Activated CD8-positive, alpha-beta T cell treated with anti-CD3 and anti-CD28 coated beads for 36 hours (primary cell): Measurements from ENCODE around the gene PCP2. TPM values are rescaled to one million over a fixed set of nuclear protein-coding genes. Genes with fewer than 3 reads are reported as not detected.

Experiments used
- ATAC-seq: fragments of 200-7000 bp; cut with Tn5 transposase; one replicate; pipeline ENCODE4 v1.10.0; 2021; ENCODE audit warnings: mild to moderate bottlenecking, moderate library complexity
- CTCF ChIA-PET: fragments of 350-600 bp; sonication (Branson Sonifier 250); formaldehyde crosslinking; loops from one replicate; lab custom pipeline; 2021; ENCODE audit warnings: antibody characterized with exemption; lab: Charles Lee
- POLR2A ChIA-PET: fragments of 350-600 bp; sonication (Branson Sonifier 250); formaldehyde crosslinking; loops from one replicate; lab custom pipeline; 2021; ENCODE audit warnings: antibody characterized with exemption; lab: Charles Lee
- DNase-seq: peaks from one replicate; pipeline ENCODE4 v3.0.0-alpha.2; 2020
- H3K27ac Mint-ChIP-seq: one replicate; pipeline ENCODE4 v1.8.0; 2021; ENCODE audit warnings: mild to moderate bottlenecking, mixed read lengths
- H3K27me3 Mint-ChIP-seq: one replicate; pipeline ENCODE4 v1.8.0; 2021; ENCODE audit warnings: mixed read lengths
- H3K36me3 Mint-ChIP-seq: one replicate; pipeline ENCODE4 v1.8.0; 2021; ENCODE audit warnings: low read depth, mixed read lengths
- H3K4me1 Mint-ChIP-seq: one replicate; pipeline ENCODE4 v1.8.0; 2021; ENCODE audit warnings: low read depth, mixed read lengths
- H3K4me3 Mint-ChIP-seq: one replicate; pipeline ENCODE4 v1.8.0; 2021; ENCODE audit warnings: mild to moderate bottlenecking, moderate library complexity, mixed read lengths
- H3K9me3 Mint-ChIP-seq: one replicate; pipeline ENCODE4 v1.8.0; 2021; ENCODE audit warnings: mixed read lengths
- intact Hi-C: fragments of 100-400 bp; cut with micrococcal nuclease; formaldehyde crosslinking; loops from one replicate; pipeline ENCODE4 v1.10.0; 2022
- total RNA-seq, 2 experiments: library from RNA; stranded (reverse); gene quantifications; one replicate each; pipeline ENCODE4 v1.2.3, GENCODE V29; 2021
- TF ChIP-seq, protein P1 (sequence below): fragments of 200-600 bp; IDR thresholded peaks from one replicate; pipeline ENCODE4 v1.8.0; 2022; ENCODE audit warnings: antibody characterized with exemption, mild to moderate bottlenecking

Gene PCP2
- total RNA-seq, 2 experiments from 2014 or later: 4.0 to 4.8 TPM

- ATAC-seq (no peak), DNase-seq (no peak)
- H3K4me3 Mint-ChIP-seq: no peak overlapping the region
- no peaks in the 10 kb centered on the region for H3K4me1 Mint-ChIP-seq
- H3K27me3 Mint-ChIP-seq: no peaks in the 10 kb centered on the region
- ChIA-PET CTCF (no interaction called here), POLR2A (no interaction called here)
- H3K36me3 Mint-ChIP-seq: peaks cover 6% of the 10 kb centered on the region
- TF ChIP-seq, protein P1, sequence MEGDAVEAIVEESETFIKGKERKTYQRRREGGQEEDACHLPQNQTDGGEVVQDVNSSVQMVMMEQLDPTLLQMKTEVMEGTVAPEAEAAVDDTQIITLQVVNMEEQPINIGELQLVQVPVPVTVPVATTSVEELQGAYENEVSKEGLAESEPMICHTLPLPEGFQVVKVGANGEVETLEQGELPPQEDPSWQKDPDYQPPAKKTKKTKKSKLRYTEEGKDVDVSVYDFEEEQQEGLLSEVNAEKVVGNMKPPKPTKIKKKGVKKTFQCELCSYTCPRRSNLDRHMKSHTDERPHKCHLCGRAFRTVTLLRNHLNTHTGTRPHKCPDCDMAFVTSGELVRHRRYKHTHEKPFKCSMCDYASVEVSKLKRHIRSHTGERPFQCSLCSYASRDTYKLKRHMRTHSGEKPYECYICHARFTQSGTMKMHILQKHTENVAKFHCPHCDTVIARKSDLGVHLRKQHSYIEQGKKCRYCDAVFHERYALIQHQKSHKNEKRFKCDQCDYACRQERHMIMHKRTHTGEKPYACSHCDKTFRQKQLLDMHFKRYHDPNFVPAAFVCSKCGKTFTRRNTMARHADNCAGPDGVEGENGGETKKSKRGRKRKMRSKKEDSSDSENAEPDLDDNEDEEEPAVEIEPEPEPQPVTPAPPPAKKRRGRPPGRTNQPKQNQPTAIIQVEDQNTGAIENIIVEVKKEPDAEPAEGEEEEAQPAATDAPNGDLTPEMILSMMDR: no peak
- intact Hi-C loops: no loop called here
- no peaks in the 10 kb centered on the region for H3K9me3 Mint-ChIP-seq
- no peak overlapping the region for H3K27ac Mint-ChIP-seq
These were observed 20.9 kb downstream of the PCP2 start for GRCh38 chr19:7612282-7613274.

DNA sequence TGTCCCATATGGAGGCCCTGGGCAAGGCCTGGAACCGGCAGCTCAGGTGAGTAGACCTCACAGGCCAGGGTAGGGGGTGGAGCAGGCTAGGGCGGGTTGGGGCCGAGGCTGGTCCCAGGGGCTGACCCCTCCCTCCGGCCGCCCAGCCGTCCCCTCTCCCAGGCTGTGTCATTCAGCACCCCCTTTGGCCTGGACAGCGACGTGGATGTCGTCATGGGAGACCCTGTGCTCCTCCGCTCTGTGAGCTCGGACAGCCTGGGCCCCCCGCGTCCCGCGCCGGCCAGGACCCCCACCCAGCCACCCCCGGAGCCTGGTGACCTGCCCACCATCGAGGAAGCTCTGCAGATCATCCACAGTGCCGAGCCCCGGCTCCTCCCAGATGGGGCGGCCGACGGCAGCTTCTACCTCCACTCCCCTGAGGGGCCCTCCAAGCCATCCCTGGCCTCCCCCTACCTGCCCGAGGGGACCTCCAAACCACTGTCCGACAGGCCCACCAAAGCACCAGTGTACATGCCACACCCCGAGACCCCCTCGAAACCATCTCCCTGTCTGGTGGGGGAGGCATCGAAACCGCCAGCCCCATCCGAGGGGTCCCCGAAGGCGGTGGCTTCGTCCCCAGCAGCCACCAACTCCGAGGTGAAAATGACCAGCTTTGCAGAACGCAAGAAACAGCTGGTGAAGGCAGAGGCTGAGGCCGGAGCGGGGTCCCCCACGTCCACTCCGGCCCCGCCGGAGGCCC is 21.8 kb downstream of the PCP2 start:
- ATAC-seq: no peak
- intact Hi-C loops: no loop called here

GRCh38 chr19:7610491-7611240 is 22.9 kb downstream of the PCP2 start:
- ChIA-PET POLR2A (no interaction called here), CTCF (no interaction called here)
- TF ChIP-seq, protein P1: no peak
- Mint-ChIP-seq H3K36me3 (no peaks in the 10 kb centered on the region), H3K4me1 (no peaks in the 10 kb centered on the region), H3K9me3 (no peaks in the 10 kb centered on the region), H3K4me3 (no peak overlapping the region), H3K27me3 (no peaks in the 10 kb centered on the region), H3K27ac (no peak overlapping the region)
- DNase-seq (no peak), ATAC-seq (no peak)
- intact Hi-C loops: no loop called here

More for the DNA sequence above, 21.8 kb downstream of the PCP2 start:
- ChIA-PET POLR2A (no interaction called here), CTCF (no interaction called here)
- no peak for DNase-seq
- TF ChIP-seq, protein P1: no peak
- Mint-ChIP-seq H3K9me3 (no peaks in the 10 kb centered on the region), H3K4me1 (no peaks in the 10 kb centered on the region), H3K27me3 (no peaks in the 10 kb centered on the region), H3K4me3 (no peak overlapping the region), H3K36me3 (no peaks in the 10 kb centered on the region), H3K27ac (no peak overlapping the region)

GRCh38 chr19:7607874-7608560 is 25.5 kb downstream of the PCP2 start:
- H3K36me3 Mint-ChIP-seq: no peaks in the 10 kb centered on the region
- peaks cover 4% of the 10 kb centered on the region for H3K27me3 Mint-ChIP-seq
- DNase-seq (no peak), ATAC-seq (no peak)
- no peak overlapping the region for H3K4me3 Mint-ChIP-seq
- intact Hi-C loops: no loop called here
- no peaks in the 10 kb centered on the region for H3K4me1 Mint-ChIP-seq
- ChIA-PET CTCF (interaction anchor here (1.2 to 1.6 kb wide), 3 partner anchors 16 to 73 kb away, joined by 3 to 6 read pairs (median 4); partner anchors contain the start of gene TRAPPC5), POLR2A (interaction anchor here (0.6 kb wide), 1 partner anchor 621 kb away, joined by 3 read pairs; no protein-coding TSS in a partner anchor)
- TF ChIP-seq, protein P1: no peak
- no peak overlapping the region for H3K27ac Mint-ChIP-seq
- no peaks in the 10 kb centered on the region for H3K9me3 Mint-ChIP-seq
